ENCODE measurements around the gene KLHL40.

KLHL40 gene

DNA sequence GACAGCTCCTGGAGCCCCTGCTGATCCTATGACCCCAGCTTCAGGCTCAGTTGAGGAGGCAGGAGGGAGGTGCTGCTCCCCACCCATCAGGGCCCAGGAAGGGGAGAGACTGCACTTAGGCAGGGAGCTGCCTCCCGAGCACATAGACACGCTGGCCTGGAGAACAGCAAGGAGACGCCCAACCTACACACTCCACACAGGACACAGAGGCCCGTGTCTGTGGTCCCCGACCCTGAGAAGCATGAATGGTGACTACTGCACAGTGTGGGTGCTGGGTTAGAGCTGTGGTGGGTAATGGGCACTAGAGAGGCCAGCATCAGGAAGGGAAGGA is 18.3 kb downstream of the KLHL40 start:
- DNase-seq (ENCODE audit: low read depth), result no peak

GRCh38 chr3:42704136-42704841 is 19.0 kb downstream of the KLHL40 start:
- DNase-seq (ENCODE audit: low read depth), result no peak

GRCh38 chr3:42705058-42705767 is 19.9 kb downstream of the KLHL40 start:
- DNase-seq (ENCODE audit: low read depth), result no peak

GRCh38 chr3:42705962-42706585 is 20.7 kb downstream of the KLHL40 start:
- DNase-seq (ENCODE audit: low read depth), result no peak

DNA sequence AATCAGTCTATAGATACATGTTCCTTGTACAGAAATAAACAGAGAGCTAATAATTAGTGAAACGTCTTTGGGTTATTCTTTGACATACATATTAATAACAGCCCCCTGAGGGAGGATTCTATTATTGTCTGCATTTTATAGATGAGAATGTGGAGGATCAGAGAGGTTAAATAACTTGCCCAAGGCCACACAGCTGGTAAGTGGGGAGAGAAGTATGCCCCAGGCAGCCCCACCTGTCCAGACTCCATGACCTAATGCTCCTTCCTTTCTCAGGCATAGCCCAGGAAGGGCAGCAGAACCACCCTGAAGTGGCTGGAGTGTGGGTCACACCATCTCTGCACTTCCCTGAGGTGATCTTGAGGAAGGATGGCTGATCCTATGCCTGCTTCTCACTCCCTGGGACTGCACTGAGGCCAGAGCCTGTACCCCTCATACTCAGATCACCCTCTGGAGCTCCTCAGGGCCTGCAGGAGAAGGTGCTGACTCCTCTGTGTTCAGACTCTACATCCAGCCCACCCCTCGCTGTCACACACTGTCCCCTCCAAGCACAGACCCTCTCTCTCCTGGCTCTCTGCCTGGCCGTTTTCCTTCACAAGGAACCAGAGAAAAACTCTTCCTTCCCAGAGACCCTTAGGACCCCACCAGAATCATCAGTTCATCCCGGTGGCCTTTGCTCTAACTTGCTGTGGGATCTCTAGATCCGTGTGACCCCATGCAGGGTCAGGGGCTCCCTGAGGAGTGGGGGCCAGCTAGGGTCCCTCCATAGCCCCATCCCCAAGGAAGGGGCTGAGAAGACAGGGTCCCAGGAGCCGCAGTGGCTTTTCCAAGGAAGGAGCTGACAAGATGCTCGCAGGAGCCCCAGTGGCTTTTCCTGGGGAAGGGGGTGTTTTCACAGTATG is 21.6 kb downstream of the KLHL40 start:
- DNase-seq (ENCODE audit: low read depth), result no peak

- DNase-seq (ENCODE audit: low read depth), result no peak
Observed at GRCh38 chr3:42707620-42708355, 22.5 kb downstream of the KLHL40 start.

DNA sequence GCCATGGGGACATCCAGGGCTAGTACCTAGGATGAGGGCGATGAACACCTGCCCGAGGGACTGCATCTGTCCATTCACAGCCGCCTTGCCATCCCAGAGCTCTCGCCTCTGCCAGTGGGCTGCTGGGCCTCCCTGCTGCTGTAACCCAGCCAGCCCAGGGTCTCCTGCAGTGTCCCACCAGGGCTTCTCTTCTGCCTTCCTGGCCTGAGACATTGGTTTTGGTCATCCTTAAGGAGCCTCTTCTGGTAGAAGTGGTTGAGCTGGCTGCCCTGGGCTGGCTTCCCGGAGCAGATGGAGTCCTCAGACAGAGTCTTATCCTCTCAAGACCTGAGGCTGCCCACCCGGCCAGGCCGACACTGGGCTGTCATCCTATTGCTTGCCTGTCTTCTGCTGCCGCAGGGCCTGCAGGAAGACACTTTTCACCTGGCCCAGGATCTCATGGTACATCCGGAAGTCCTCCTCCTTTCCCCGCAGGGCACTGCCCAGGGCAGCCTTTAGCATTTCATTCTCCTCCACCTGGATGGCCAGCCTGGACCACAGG is 23.3 kb downstream of the KLHL40 start:
- DNase-seq (ENCODE audit: low read depth), result no peak

DNA sequence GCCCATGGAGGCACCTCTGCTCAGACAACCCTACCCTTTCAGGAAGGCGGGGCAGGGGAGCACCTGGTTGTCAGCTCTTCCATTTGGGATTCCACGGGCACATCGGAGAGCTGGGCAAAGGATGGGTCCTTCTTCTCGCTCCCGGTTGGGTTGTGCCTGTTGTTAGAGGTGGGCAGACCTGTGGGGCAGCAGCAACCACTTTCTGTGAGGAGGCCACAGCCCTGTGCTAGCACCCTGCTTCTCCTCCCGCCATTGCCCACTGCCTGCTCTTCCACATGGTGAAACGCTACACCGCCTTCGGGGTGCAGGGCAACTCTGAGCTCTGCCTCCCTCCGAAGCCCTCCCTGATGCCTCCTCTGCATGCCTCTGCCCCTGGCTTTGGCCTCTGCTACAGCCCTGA is 24.3 kb downstream of the KLHL40 start:
- DNase-seq (ENCODE audit: low read depth), result no peak

DNA sequence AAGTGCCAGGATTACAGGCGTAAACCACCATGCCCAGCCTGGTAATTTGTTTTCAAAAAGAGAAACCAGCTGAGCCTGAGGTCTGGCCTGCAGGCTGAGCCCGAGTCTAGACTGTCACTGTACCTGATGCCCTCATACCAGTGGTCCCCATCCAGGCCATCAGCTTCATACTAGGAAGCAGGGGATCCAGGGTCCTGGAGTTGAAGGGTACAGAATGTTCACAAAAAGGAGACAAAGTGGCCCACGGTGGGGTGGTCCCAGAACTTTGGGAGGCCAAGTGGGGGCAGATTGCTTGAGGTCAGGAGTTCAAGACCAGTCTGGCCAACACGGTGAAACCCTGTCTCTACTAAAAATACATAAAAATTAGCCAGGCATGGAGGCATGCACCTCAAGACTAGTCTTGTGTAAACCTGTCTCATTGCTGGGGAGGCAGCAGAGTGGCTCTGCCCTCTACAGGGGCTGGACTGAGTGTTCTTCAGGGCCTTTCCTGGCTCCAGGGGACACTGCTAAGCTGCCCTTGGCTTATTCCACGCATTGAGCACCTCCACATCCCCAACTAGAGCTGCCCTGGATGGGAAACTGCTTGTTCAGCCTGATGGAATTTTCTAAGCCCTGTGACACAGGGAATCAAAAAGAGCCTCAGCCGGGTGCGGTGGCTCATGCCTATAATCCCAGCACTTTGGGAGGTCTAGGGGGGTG is 25.1 kb downstream of the KLHL40 start:
- DNase-seq (ENCODE audit: low read depth), result no peak

- no peak for DNase-seq (ENCODE audit: low read depth)
Observed at GRCh38 chr3:42711491-42712343, 26.4 kb downstream of the KLHL40 start.

GRCh38 chr3:42712344-42712648 is 27.0 kb downstream of the KLHL40 start:
- no peak for DNase-seq (ENCODE audit: low read depth)

GRCh38 chr3:42712688-42713372 is 27.5 kb downstream of the KLHL40 start:
- no peak for DNase-seq (ENCODE audit: low read depth)

- DNase-seq (ENCODE audit: low read depth), result no peak
Observed at GRCh38 chr3:42713747-42714146, 28.4 kb downstream of the KLHL40 start.

DNA sequence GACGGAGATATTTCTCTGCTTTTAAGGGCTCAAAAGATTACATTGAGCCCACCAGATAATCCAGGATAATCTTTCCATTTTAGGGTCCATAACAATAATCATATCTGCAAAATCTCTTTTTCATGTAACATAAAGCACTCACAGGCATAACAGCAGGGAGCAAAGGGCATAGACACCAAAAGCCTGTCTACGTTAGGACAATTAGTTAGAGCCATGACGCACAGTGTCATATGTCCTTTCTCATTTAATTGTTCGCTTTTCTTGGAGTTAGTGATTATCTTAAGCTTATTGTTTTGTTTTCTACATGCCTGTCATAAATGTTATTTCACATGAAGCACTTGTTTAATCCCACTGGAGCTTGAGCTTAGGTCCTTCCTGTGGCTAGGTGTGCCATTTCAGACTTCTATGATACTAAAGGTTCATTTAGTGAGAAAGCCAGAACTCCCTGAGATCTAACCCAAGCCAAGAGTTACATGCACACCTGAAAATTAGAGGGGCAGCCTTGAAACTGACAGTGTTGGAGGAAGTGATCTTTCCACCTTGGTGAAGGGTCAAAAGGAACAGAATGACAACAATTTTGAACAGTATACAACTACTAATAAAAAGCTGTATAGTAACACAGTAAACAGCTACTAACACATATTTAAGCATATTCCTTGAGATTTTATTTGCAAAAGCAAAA is 29.0 kb downstream of the KLHL40 start:
- no peak for DNase-seq (ENCODE audit: low read depth)

DNA sequence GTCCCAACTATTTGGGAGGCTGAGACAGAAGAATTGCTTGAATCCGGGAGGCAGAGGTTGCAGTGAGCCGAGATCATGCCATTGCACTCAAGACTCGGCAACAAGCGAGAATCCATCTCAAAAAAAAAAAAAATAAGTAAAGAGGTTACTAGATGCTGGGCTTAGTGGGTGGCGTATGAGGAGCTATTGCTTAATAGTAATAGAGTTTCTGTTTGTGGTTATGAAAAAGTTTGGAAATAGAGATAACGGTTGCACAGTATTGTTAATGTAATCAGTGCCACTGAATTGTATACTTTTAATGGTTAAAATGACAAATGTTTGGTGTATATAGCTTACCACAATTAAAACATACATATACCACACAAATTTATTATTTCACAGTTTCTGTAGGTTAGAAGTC is 32.0 kb downstream of the KLHL40 start:
- no peak for DNase-seq (ENCODE audit: low read depth)

GRCh38 chr3:42718338-42718737 is 33.0 kb downstream of the KLHL40 start:
- no peak for DNase-seq (ENCODE audit: low read depth)

DNA sequence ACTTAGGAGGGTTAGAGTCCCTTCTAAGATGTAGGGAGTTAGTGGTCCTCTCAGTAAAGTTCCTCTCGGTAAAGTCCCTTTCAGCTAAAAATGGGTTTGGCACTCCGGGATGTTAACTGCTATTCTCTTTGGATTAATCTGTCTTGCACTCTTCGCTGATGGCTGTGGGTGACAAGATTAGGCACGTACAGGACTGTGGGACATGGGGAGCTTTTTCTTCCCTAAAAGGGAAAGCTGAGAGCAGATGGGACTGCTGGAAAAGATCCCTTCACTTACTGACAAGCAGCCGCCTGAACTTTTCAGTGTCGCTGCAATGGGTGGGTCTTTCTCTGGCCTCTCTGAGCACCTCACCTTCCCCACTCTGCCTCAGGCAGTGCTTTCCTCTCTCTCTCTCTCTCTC is 33.7 kb downstream of the KLHL40 start:
- no peak for DNase-seq (ENCODE audit: low read depth)

- no peak for DNase-seq (ENCODE audit: low read depth)
Observed at GRCh38 chr3:42720126-42720525, 34.8 kb downstream of the KLHL40 start.

DNA sequence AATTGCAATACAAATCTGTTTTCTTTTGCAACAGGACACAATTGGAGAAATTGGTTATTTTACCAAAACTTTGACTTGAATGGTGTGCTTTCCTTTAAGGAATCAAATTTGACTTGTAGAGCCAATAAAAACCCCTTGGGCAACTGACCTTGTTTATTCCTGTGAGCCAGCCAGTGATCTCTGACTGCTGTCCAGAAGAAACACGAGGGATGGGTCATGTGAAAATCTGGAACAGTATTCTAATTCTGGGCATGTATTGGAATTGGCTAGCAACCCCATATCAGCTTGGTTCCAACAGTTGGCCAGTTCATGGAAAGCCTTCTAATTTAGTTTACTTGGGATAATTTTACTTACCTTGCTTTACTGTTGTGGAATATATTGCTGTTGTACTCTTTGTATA is 36.4 kb downstream of the KLHL40 start:
- DNase-seq (ENCODE audit: low read depth), result no peak

Measured in T follicular helper cell (primary cell).